H1 (cell line): Measurements from ENCODE around the gene NPFF. TPM values are rescaled to one million over a fixed set of nuclear protein-coding genes. Genes with fewer than 3 reads are reported as not detected.

Experiments
- CTCF ChIA-PET: fragments of 300-600 bp; sonication (Branson Sonifier 250); formaldehyde crosslinking; loops from one replicate; lab custom pipeline; 2021; ENCODE audit not compliant: partially characterized antibody; lab: Charles Lee
- POLR2A ChIA-PET: fragments of 300-600 bp; sonication (Branson Sonifier 250); formaldehyde crosslinking; loops from one replicate; lab custom pipeline; 2021; ENCODE audit warnings: inconsistent platforms; ENCODE audit not compliant: partially characterized antibody; lab: Charles Lee
- DNase-seq, 2 experiments: peaks; one replicate each; pipeline versions ENCODE4 v3.0.0 to v3.0.0-alpha.2; 2010 to 2022; ENCODE audit warnings: low spot score in 2 of 2, low read depth in 1 of 2, mixed read lengths in 1 of 2
- FAIRE-seq: peaks from 2 replicates; lab custom pipeline; 2011; peaks lifted over from hg19 to GRCh38; lab: Jason Lieb, UNC
- H2AFZ ChIP-seq: 2 replicates; pipeline ENCODE4 v1.8.1; 2012; ENCODE audit warnings: low read length, inconsistent platforms
- H2AK5ac ChIP-seq: 2 replicates; pipeline ENCODE4 v1.6.1; 2013; ENCODE audit warnings: low read depth, low read length
- H2BK120ac ChIP-seq: replicated peaks from 2 replicates; pipeline ENCODE3; 2013; ENCODE audit warnings: low read depth, low read length, inconsistent platforms
- H2BK12ac ChIP-seq: 2 replicates; pipeline ENCODE4 v1.6.1; 2013; ENCODE audit warnings: low read depth, low read length
- H2BK15ac ChIP-seq: 2 replicates; pipeline ENCODE4 v1.6.1; 2013; ENCODE audit warnings: low read length
- H2BK20ac ChIP-seq: 2 replicates; pipeline ENCODE4 v1.6.1; 2013; ENCODE audit warnings: low read length
- H2BK5ac ChIP-seq: 2 replicates; pipeline ENCODE4 v1.6.1; 2013; ENCODE audit warnings: low read depth, low read length
- H3K14ac ChIP-seq: 2 replicates; pipeline ENCODE4 v1.6.1; 2013; ENCODE audit warnings: inconsistent platforms; ENCODE audit not compliant: insufficient read length
- H3K18ac ChIP-seq: 2 replicates; pipeline ENCODE4 v1.6.1; 2013; ENCODE audit warnings: low read length; ENCODE audit errors: extremely low read depth
- H3K23ac ChIP-seq: 2 replicates; pipeline ENCODE4 v1.6.1; 2013; ENCODE audit warnings: inconsistent platforms; ENCODE audit not compliant: insufficient read length
- H3K23me2 ChIP-seq: 2 replicates; pipeline ENCODE4 v1.6.1; 2013; ENCODE audit warnings: low read depth, low read length
- H3K27ac ChIP-seq: 2 replicates; pipeline ENCODE4 v1.6.1; 2011; ENCODE audit warnings: low read depth, low read length, inconsistent platforms
- H3K27me3 ChIP-seq, 4 experiments: replicated peaks in 1 of 4; 1 replicate in 1 of 4; 2 replicates in 3 of 4; pipeline versions ENCODE4 v1.6.1 to v1.8.1; 2011 to 2013; ENCODE audit warnings: low read length in 3 of 4, mild to moderate bottlenecking in 3 of 4, inconsistent platforms in 2 of 4, mixed read lengths in 2 of 4, moderate library complexity in 1 of 4; ENCODE audit not compliant: control insufficient read depth in 3 of 4, insufficient read depth in 3 of 4; ENCODE audit errors: extremely low read depth in 1 of 4
- H3K36me3 ChIP-seq, 4 experiments: 2 replicates each; pipeline versions ENCODE4 v1.6.1 to v1.8.1; 2011 to 2013; ENCODE audit warnings: mild to moderate bottlenecking in 4 of 4, low read length in 3 of 4, moderate library complexity in 2 of 4, control low read depth in 1 of 4, inconsistent platforms in 1 of 4; ENCODE audit not compliant: insufficient read depth in 4 of 4, control insufficient read depth in 2 of 4
- H3K4ac ChIP-seq: replicated peaks from 2 replicates; pipeline ENCODE3; 2013; ENCODE audit warnings: low read length, low read depth, mixed read lengths, inconsistent platforms; ENCODE audit not compliant: insufficient read length
- H3K4me1 ChIP-seq, 4 experiments: replicated peaks in 1 of 4; 1 replicate in 1 of 4; 2 replicates in 3 of 4; pipeline versions ENCODE4 v1.6.1 to v1.8.1; 2011 to 2013; ENCODE audit warnings: low read length in 3 of 4, inconsistent platforms in 2 of 4, mixed read lengths in 1 of 4; ENCODE audit not compliant: insufficient read depth in 4 of 4, control insufficient read depth in 3 of 4
- H3K4me2 ChIP-seq, 2 experiments: 2 replicates each; pipeline versions ENCODE4 v1.6.1 to v1.8.1; 2011 to 2013; ENCODE audit warnings: low read depth in 2 of 2, low read length in 2 of 2, control low read depth in 1 of 2, inconsistent platforms in 1 of 2, mild to moderate bottlenecking in 1 of 2; ENCODE audit not compliant: insufficient read depth in 1 of 2
- H3K4me3 ChIP-seq, 4 experiments: fragments of 200-600, 300-600 bp in 1 of 4; sonication (generic), shearing (Covaris generic), sonication (Bioruptor Twin) in 1 of 4; 2 replicates each; pipeline versions ENCODE4 v1.5.1 to v1.8.1; 2011 to 2016; ENCODE audit warnings: low read length in 4 of 4, low read depth in 3 of 4, control low read depth in 2 of 4, inconsistent platforms in 2 of 4, mild to moderate bottlenecking in 2 of 4, mixed read lengths in 1 of 4, moderate library complexity in 1 of 4; ENCODE audit not compliant: insufficient read depth in 2 of 4; ENCODE audit errors: extremely low read depth in 1 of 4
- H3K56ac ChIP-seq: replicated peaks from 2 replicates; pipeline ENCODE3; 2013; ENCODE audit warnings: low read depth, mild to moderate bottlenecking, mixed read lengths, low read length, inconsistent platforms; ENCODE audit not compliant: insufficient read length
- H3K79me1 ChIP-seq: 2 replicates; pipeline ENCODE4 v1.6.1; 2013; ENCODE audit warnings: low read depth, low read length, control low read depth
- H3K79me2 ChIP-seq, 2 experiments: 2 replicates each; pipeline versions ENCODE4 v1.6.1 to v1.8.1; 2012 to 2013; ENCODE audit warnings: low read length in 2 of 2, mild to moderate bottlenecking in 2 of 2, inconsistent platforms in 1 of 2; ENCODE audit not compliant: insufficient read depth in 2 of 2, control insufficient read depth in 1 of 2
- H3K9ac ChIP-seq, 4 experiments: replicated peaks in 1 of 4; 1 replicate in 1 of 4; 2 replicates in 3 of 4; pipeline versions ENCODE4 v1.6.1 to v1.8.1; 2011 to 2013; ENCODE audit warnings: low read depth in 3 of 4, low read length in 3 of 4, control low read depth in 2 of 4, mild to moderate bottlenecking in 2 of 4, moderate library complexity in 2 of 4, inconsistent platforms in 1 of 4; ENCODE audit errors: extremely low read depth in 1 of 4
- H3K9me3 ChIP-seq, 2 experiments: 2 replicates each; pipeline versions ENCODE4 v1.6.1 to v1.8.1; 2012 to 2013; ENCODE audit warnings: mild to moderate bottlenecking in 2 of 2, moderate library complexity in 2 of 2, control low read depth in 1 of 2, inconsistent platforms in 1 of 2, low read depth in 1 of 2, low read length in 1 of 2, mixed read lengths in 1 of 2; ENCODE audit not compliant: insufficient read depth in 2 of 2
- H4K20me1 ChIP-seq, 2 experiments: replicated peaks in 1 of 2; 2 replicates each; pipeline versions ENCODE3 to v1.8.1; 2011 to 2013; ENCODE audit warnings: inconsistent platforms in 2 of 2, low read length in 2 of 2, mild to moderate bottlenecking in 1 of 2; ENCODE audit not compliant: insufficient read depth in 2 of 2, control insufficient read depth in 1 of 2
- H4K5ac ChIP-seq: 2 replicates; pipeline ENCODE4 v1.6.1; 2013; ENCODE audit warnings: low read length, low read depth, mixed read lengths, inconsistent platforms; ENCODE audit not compliant: insufficient read length
- H4K8ac ChIP-seq: 2 replicates; pipeline ENCODE4 v1.8.0; 2013; ENCODE audit warnings: mild to moderate bottlenecking, moderate library complexity, low read length, inconsistent platforms; ENCODE audit not compliant: insufficient read depth; ENCODE audit errors: extremely low read depth
- H4K91ac ChIP-seq: replicated peaks from 2 replicates; pipeline ENCODE3; 2013; ENCODE audit warnings: low read length, mixed read lengths, inconsistent platforms; ENCODE audit not compliant: insufficient read length
- EGR1 ChIP-seq: IDR thresholded peaks from 2 replicates; pipeline ENCODE4 v1.6.1; 2011; ENCODE audit warnings: low read depth, low read length, borderline replicate concordance
- WGBS, 2 experiments: shearing (Covaris generic) in 1 of 2; methylation state at CpG; one replicate each; pipeline versions ENCODE4 v1.1.6 to v1.1.7; 2013 to 2015; ENCODE audit warnings: low lambda C conversion rate in 2 of 2, mixed read lengths in 2 of 2, inconsistent platforms in 1 of 2, low coverage in 1 of 2, missing lambda C conversion rate in 1 of 2; ENCODE audit not compliant: insufficient replicate concordance in 2 of 2, insufficient coverage in 1 of 2, insufficient read length in 1 of 2; ENCODE audit errors: extremely low coverage in 1 of 2, missing lambda C conversion rate in 1 of 2; 5-methylcytosine and 5-hydroxymethylcytosine counted together
- polyA plus RNA-seq, 7 experiments: library from polyadenylated mRNA; depleted of rRNA in 3 of 7; stranded (reverse) in 5 of 7; unstranded in 2 of 7; fragments of >200 nt in 5 of 7; fragments of 200-250 nt in 2 of 7; gene quantifications; 1 replicate in 5 of 7; 2 replicates in 1 of 7; 4 replicates in 1 of 7; pipeline versions ENCODE4 v1.2.1 to v1.2.3, GENCODE V29; 2011 to 2013; ENCODE audit warnings: missing spikeins in 2 of 7, mixed read lengths in 2 of 7
- total RNA-seq: library from RNA; stranded (reverse); fragmentation: NEBNext Ultra II Directional; extraction: Animal tissue kit (Norgen Biotek cat#: 25700); gene quantifications from 2 replicates; pipeline ENCODE4 v1.2.1, GENCODE V29; 2021

The NPFF gene
- total and polyA plus RNA-seq, 2 of the 8 experiments (the other 6 are each of a cell fraction or from before 2014, with no cell fraction given) = not detected

DNA sequence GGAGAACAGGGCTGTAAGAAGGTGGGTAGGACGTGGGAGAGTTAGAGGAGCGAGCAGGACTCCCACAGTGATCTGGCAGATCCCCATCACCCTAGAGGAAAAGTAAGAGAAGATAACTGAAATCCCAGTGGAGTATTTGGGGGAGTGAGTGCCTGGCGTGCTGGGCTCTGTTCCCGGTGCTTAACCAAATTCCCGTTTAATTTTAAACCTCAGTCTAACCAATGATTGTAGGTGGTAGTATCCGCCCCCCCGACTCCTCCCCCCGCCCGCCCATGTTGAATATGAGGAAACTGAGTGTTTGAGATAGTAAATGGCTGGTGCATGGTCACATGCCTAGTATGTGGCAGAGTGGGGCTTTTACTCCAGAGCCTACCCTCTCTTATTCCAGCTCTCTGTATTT, 5.0 kb downstream of the NPFF start:
- Histone ChIP-seq H3K56ac (no peak overlapping the region), H4K5ac (no peak overlapping the region), H2AFZ (no peak overlapping the region), H3K4ac (no peak overlapping the region), H3K4me3 (peak overlapping the region in 1 of 4 experiments; percentile 77; a peak in 1 of 8 replicates), H4K20me1 (peaks cover 0 to 4% of the 10 kb centered on the region in 2 experiments), H3K23me2 (peaks cover 22% of the 10 kb centered on the region), H3K36me3 (peaks cover 9 to 23% (median 14%) of the 10 kb centered on the region in 4 experiments; a peak in 7 of 8 replicates), H2AK5ac (no peak overlapping the region), H2BK5ac (no peak overlapping the region), H3K79me2 (peaks cover 0 to 22% of the 10 kb centered on the region in 2 experiments; a peak in 2 of 4 replicates), H3K27me3 (no peaks in the 10 kb centered on the region), H3K14ac (no peak overlapping the region), H4K8ac (no peak overlapping the region), H3K18ac (no peak overlapping the region), H3K9ac (no peak overlapping the region), H3K4me1 (peaks cover 8 to 29% (median 20%) of the 10 kb centered on the region in 4 experiments), H3K79me1 (peaks cover 13% of the 10 kb centered on the region), H4K91ac (no peak overlapping the region), H3K9me3 (no peaks in the 10 kb centered on the region), H2BK15ac (no peak overlapping the region), H2BK20ac (no peak overlapping the region), H3K4me2 (peak overlapping the region; percentile 79 to 98; a peak in 2 of 4 replicates), H3K23ac (no peak overlapping the region), H2BK120ac (no peak overlapping the region), H2BK12ac (no peak overlapping the region), H3K27ac (no peak overlapping the region)
- ChIA-PET POLR2A (interaction anchor here (0.7 to 67.0 kb wide), 5 partner anchors 10 to 285 kb away, joined by 3 to 3397 read pairs (median 51); partner anchors contain the start of genes AAAS, PCBP2 and PRR13), CTCF (interaction anchor here (0.9 to 3.9 kb wide), 7 partner anchors 8 to 181 kb away, joined by 3 to 20 read pairs (median 6); partner anchors contain the start of gene AAAS)
- WGBS, 2 experiments = 96% methylated on average over 9 of the region's 9 CpGs; no CpG with 5 or more reads in 1 of the 2 experiments
- TF ChIP-seq EGR1 = no peak
- DNase-seq (no peak), FAIRE-seq (no peak)
